ENCODE data around the gene DAP.
"Not testable (repeated sequence)": the region's sequence is repeated elsewhere in the genome, so short reads cannot be mapped to it uniquely, and the experiment has no call there.

Gene DAP

DNA sequence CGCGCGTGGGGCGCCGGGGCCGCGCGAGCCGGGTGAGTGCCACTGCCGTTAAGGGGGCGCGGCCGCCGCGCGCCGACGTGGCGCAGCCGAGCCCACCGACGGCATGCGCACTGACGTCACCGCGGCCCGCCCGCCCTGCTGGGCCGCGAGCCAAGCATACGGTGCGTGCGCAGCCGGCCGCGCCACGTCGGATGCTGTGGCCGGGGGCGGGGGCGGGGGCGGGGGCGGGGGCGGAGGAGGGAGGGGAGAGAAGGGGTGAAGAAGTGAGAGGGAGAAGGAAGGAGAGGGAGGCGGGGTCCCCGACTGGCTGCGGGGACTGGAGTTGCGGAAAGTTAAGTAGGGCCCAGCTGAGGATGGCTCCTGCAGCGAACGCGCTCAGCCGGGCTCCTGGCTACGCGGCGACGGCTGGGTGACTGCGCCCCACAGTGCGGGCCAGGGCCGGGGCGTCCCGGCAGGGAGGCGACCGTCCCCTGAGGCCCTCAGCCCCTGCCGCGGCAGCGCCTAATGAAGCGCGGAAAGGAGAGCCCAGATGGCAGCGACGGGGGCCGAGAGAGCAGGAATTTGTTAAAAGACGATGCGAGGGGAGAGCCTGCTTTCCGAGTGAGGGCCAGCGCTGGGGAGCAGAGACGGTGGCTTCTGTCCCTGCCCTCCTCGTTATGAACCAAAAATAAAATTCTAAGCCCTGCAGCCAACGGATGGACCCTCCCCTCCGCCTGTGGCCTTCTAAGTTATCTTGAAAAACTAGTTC, at the start of gene DAP:
DAP (minus strand) TSS at position 50 of the 748 bp plus-strand sequence. CDS start 166 bp downstream, outside the sequence.
- peak; percentile 67 for DNase-seq

GRCh38 chr5:10808347-10809226, 47.6 kb upstream of the DAP start:
- no peak for DNase-seq

DNA sequence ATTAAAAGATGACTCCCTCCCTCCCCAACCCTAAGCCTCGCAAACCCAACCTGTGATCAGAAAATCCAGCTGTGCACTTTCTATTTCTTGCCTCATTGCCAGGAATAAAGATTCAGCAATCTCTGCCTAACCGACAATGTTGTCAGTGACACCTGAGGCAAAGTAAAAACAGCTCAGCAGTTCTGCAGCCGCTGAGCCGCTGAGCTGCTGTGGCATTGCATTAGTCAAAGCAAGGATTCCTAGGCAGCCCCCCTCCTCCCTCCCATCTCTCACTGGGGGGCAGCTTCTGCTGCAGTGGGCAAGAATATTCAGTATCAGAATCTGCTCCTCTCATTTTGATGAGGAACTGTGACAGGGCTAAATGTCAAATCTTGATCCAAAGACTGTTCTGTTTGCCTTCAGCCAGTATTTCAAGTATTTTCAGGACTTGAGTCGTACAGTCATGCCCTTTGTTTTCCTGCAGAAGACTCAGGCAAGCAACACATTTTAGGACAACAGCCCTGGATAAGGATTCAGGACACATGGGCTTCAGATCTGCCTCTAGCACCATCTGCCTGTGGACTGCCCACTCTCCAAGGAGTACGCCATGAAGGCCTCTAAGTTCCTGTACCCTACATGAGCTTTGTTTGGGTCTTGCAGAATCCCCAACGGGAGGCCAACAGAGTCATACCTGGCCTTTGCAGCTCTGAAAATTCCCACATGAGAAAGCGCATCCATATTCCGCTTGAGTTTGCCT, 41.1 kb upstream of the DAP start:
- DNase-seq: no peak

DNA sequence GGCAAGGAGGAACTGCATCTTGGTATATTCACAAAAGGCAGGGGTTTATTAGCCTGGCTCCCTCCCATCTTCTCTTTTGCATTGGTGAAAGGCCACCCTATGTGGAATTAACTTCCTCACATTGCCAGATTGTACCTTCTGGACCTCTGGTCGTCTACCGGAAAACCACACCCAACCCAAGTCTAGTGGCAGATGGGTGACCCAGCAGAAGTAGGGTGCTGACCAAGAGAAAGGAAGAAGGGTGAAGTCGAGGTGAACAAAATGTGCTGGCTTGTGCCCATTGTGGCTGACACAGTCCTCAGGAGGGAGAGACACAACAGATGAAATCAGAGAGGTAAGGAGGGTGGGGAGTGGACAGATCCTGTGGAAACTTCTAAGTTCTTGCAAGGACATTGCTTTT, 39.8 kb upstream of the DAP start:
- no peak for DNase-seq

DNA sequence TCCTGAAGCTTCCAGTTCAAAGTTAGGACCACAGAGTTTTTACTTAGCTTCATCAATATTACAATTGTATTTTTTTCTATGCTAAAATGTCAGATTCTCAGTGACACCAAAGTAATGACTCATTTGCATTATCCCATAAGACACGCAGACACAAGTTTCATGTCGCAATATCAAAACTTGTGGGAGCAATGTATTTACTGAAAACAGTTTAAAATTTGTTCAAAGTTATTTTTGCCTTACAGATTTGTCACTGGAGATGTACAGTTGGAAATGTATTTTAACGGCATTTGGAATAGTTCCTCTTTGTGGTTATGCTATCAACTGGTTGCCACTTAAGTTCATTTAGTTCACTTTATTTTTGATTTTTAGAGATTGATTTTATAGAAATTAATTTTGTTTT, 36.2 kb upstream of the DAP start:
- no peak for DNase-seq

DNA sequence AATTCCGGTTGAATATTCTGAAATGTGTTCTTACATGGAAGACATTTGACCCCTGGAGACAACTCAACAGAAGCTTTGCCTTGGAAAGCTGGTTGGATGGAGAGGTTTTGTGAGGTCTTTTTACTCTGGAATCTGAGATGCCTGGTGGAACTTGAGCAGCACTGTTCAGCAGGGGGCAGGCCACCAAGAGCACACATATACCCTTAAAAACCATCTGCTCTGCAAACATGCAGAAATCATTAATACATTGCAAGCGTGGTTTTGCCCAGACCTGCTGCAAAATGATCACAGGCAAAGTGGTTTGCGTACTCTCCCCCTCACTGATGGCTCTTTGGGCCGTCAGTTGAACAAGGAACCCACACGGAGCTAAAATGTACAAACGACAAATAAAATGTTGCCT, 32.8 kb upstream of the DAP start:
- DNase-seq: no peak

DNA sequence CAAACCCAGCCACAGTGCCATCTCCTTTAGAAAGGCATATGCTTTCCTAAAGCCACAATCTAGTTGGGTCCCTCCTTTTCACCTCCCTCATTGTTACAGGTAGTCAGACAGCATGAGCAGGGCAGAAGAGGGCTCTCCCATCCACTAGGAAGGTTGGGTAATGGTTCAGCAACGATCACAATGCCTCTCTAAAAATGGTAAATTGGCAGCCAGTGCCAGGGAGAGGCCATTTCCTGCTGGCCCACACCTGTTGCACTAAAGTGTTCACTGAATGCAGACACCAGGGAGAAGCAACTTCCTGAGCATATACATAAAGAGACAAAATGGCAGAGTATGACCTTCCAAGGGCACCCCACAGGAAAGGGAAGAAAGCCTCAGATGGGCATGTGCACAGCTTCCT, 31.3 kb upstream of the DAP start:
- no peak for DNase-seq

DNA sequence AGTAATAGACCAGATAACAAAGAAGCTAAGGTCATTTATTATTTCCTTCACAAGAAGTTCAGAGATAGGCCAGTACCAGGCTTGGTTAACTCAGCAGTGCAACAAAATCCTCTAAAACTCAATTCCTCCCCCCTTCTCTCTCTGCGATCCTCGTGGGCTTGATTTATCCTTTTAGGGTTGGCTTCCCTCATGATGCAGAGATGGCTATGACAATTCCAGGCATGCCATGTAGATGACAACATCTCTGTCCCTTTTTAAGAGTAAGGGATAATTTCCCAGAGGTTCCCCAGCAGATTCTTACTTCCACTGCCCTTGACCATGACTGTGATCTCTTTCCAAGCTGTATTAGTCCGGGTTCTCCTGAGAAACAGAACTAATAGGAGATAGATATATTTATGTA, 28.7 kb upstream of the DAP start:
- no peak for DNase-seq

DNA sequence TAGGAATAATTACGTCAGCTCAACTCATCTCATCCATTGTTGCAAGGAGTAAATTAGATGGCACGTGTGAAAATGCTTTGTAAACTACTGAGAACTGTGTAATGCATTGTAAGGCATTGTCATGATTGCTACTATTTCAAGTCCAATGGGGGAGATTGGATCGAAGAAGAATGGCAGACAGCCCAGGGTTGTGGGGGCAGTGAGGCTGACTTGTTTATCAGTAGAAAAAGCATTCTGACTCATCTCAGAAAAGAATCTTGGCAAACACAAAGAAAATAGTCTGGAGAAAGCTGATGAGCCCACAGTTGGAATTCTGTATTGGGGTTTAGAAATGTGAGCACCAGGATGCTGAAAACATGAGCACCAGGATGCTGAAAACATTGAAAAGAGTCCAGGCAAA, 28.0 kb upstream of the DAP start:
- DNase-seq: no peak

DNA sequence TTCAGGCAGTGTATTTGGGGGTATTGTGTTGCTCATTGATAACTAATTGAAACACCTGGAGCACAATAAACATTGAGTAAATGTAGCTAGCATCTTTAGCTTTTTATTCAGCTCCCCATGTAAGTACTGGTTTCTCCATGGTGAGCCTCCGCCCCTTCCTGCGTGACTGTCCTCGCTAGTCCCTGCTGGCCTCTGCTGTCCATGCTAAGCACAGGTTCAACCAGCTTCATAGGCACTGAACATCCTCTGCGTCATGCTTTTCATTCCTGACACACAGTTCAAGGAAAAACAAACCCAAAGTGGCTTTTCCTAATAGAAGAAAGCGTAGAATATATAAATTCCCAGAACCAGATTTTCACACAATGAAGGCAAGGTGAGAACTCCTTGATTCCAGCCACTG, 27.3 kb upstream of the DAP start:
- no peak for DNase-seq

DNA sequence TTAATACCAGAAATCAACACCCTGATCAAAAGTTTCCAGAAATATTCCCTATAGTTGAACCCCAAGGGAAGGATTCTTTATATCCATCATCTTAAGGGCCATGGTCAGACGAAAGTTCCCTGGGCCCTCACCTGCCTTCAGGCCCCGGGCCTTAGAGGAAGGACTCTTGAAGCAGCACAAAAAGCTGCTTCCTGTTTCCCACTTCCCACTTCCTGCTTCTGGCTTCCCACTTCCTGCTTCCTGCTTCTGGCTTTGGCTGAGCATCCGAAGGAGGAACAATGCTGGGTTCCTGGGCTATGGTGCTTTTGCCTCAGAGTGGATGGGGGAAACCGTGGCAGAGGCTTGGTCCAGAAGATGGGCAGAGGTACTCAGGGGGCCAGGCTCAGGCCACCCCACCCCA, 25.8 kb upstream of the DAP start:
- DNase-seq: no peak

DNA sequence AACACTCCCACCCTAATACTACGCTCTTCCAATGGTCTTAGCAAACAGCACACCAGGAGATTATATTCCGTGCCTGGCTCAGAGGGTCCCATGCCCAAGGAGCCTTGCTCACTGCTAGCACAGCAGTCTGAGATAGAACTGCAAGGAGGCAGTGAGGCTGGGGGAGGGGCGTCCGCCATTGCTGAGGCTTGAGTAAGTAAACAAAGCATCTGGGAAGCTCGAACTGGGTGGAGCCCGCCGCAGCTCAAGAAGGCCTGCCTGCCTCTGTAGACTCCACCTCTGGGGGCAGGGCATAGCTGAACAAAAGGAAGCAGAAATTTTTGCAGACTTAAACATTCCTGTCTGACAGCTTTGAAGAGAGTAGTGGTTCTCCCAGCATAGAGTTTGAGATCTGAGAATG, 19.2 kb upstream of the DAP start:
- not testable (repeated sequence) for DNase-seq

DNA sequence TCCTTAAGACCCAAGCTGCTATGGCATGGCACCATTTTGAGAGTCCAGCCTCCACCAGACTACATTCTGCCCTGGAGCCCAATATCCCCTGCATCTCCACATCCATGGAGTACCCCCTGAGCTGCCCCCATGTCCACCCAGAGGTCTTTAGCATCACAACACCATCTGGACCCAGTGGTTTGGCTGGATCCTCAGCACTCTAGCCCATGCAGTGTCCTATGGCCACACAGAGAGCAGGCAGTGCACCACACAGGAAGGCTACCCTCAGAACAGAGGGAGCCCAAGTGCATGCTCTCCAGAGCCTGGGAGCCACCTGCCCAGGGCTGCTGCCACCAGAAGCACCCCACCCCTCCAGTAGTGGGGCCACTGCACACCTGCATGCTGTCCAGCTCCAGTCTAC, 18.6 kb upstream of the DAP start:
- no peak for DNase-seq

DNA sequence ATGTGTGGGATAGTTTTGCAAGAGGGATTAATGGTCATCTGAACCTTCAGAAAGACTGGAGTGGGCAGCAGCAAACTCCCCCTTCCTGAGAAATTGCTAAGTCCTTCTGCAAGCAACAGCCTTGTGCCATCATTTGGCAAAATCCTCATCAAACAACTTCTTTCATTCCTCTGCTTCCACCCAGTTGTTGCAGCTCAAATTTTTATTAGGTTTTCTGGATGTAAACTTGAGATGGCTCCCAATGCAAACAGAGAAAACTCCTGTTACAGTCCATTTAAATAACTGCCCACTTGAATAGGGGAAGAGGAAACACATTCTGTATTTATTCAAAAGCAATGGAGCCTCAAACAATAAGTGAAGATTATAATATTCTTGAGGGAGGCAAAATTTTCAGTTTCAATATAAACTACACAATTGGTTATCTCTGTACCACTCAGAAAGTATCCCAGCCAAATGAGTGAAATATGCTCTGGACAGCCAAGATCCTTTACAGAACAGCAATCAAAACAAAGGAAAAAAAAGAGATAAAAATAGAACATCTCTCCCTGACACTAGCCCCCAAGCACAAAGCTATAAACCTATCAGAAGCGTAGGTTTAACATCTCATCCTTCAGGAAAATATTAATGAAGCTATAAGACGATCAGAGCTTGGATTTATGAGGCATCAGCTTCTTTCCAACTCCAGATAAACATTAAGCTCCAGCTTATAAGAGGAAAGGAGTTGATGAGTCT, 17.3 kb upstream of the DAP start:
- DNase-seq: no peak

DNA sequence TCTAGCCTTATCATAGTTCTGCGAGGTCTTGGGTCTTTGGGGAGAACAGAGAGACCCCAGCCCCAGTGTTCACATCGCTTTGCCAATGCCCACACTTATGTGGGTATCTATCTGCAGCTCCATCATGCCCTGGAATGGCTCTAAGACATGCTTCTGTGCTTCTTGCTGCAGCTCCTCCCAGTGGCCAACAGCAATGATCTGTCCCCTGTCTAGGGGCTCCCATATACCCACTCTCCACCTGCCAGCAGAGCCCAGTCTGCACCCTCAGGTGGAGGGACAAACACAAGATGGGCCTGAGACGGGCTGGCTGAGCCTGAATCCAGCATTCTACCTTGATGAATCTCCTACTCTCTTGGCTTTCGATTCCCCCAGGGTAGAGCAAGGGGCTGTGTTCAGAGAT, 14.6 kb upstream of the DAP start:
- no peak for DNase-seq

GRCh38 chr5:10772901-10773585, 12.0 kb upstream of the DAP start:
- DNase-seq: no peak

- no peak for DNase-seq
Observed at GRCh38 chr5:10768328-10768899, 7.4 kb upstream of the DAP start.

DNA sequence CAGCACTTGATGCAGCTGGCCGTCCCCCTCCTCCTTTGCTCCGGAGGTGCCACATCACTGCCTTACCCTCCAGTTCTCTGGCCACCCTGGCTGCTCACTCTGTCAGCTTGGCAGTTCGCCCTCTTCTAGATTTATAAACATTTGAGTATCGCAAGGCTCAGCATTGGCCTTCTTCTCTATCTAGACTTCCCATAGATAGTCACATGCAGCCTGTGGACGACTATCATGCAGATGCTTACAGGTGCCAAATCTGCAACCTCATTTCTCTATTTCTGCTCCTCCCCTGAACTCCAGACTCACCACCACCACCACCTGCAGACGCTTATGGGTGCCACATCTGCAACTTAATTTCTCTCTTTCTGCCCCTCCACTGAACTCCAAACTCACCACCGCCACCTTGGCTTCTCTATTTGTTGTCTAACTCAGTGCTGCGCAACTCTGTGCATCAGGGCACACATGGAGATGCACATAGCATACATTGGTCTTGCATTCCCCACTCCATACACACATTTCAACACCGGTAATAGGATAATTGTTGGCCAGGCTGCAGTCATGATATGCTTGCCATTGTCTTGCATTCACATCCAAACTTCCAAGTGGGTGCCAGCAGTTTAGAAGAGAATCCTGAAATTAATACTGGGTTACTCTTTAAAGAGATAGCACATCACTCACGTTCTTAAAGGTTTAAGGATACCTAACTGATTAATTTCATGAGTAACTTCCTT, 1.9 kb upstream of the DAP start:
- DNase-seq: no peak

- no peak for DNase-seq
Observed at GRCh38 chr5:10761933-10762775, 1.1 kb upstream of the DAP start.

- DNase-seq: no peak
Observed at GRCh38 chr5:10760921-10761184, 181 bp downstream of the DAP start.
